Measurements from ENCODE around the gene PHLDA1. TPM values are rescaled to one million over a fixed set of nuclear protein-coding genes. Genes with fewer than 3 reads are reported as not detected.

Gene PHLDA1
- total and polyA plus RNA-seq, 9 of the 15 experiments (the other 6 are each of a cell fraction or from before 2014, with no cell fraction given), result 0.15 to 2.9 (median 0.54) TPM

- TF ChIP-seq NR0B1 (IDR thresholded peaks at IDR 0.05; ENCODE audit: partially characterized antibody), result no peak
Measured at GRCh38 chr12:75986001-75986746, 45.4 kb downstream of the PHLDA1 start (continued).

- Histone ChIP-seq H3K79me2 (ENCODE audit: control insufficient read depth, insufficient read depth, low read length) (no peaks in the 10 kb centered on the region), H3K4me2 (ENCODE audit: insufficient read depth, low read length) (no peak overlapping the region), H3K4me3 (no peak overlapping the region), H3K4me1 (replicated peaks in 1 of 2; ENCODE audit: control insufficient read depth in 2 of 2, insufficient read depth in 2 of 2, low read length in 2 of 2) (peaks cover 0 to 2% of the 10 kb centered on the region in 2 experiments; a peak in 1 of 5 replicates), H4K20me1 (replicated peaks; ENCODE audit: control insufficient read depth, insufficient read depth, low read length) (no peaks in the 10 kb centered on the region), H3K9me1 (ENCODE audit: control insufficient read depth, insufficient read depth, low read length) (no peaks in the 10 kb centered on the region), H3K9me3 (replicated peaks; ENCODE audit: control insufficient read depth, insufficient read depth, low read depth, low read length) (no peaks in the 10 kb centered on the region), H3K9ac (ENCODE audit: insufficient read depth in 1 of 2, low read depth in 2 of 2, low read length in 2 of 2) (no peak overlapping the region), H2AFZ (ENCODE audit: low read depth, low read length) (no peak overlapping the region), H3K27me3 (ENCODE audit: control insufficient read depth in 2 of 2, insufficient read depth in 2 of 2, low read length in 2 of 2) (peaks cover 0 to 4% of the 10 kb centered on the region in 2 experiments; a peak in 2 of 5 replicates), H3K27ac (ENCODE audit: extremely low read depth, low read depth, low read length) (no peak overlapping the region), H3K36me3 (ENCODE audit: control insufficient read depth, insufficient read depth, low read length) (no peaks in the 10 kb centered on the region)
- WGBS (ENCODE audit: insufficient coverage, low coverage, missing lambda C conversion rate), result 22% methylated on average over 5 of the region's 5 CpGs
- DNase-seq (ENCODE audit: extremely low read depth in 1 of 4, low spot score in 3 of 4) (no peak), ATAC-seq (no peak), FAIRE-seq (no peak)
- intact Hi-C loops (cut with micrococcal nuclease), result no loop called here
- in situ Hi-C loops (cut with MboI), result no loop called here
- ChIA-PET POLR2A (no interaction called here), CTCF (ENCODE audit: low intra/inter-chr PET ratio) (interaction anchor here (0.5 kb wide), 1 partner anchor 116 kb away, joined by 4 read pairs; no protein-coding TSS in a partner anchor)
- no peak for TF ChIP-seq ZNF75A (CRISPR knock-in tag; IDR thresholded peaks at IDR 0.05)
- TF ChIP-seq SLC30A9 (CRISPR knock-in tag; IDR thresholded peaks at IDR 0.05), result no peak
- no peak for TF ChIP-seq NFIX (CRISPR knock-in tag; IDR thresholded peaks at IDR 0.05; ENCODE audit: low read depth)
- TF ChIP-seq SMARCA4 (IDR thresholded peaks at IDR 0.05), result no peak
- no TSS peak for BruUV-seq (replicated peaks)
Measured at GRCh38 chr12:75985566-75985965, 46.0 kb downstream of the PHLDA1 start.

Data from K562 (cell line).